ENCODE results near the gene USP35. TPM values are rescaled to one million over a fixed set of nuclear protein-coding genes. Genes with fewer than 3 reads are reported as not detected.
"Not testable (repeated sequence)": the region's sequence is repeated elsewhere in the genome, so short reads cannot be mapped to it uniquely, and the experiment has no call there.

The USP35 gene
- total RNA-seq, 1 donor from 2014 or later, result 9.7 TPM

GRCh38 chr11:78168539-78169477 lies 19.9 kb upstream of the USP35 start:
- peak; percentile 75 for DNase-seq

- DNase-seq, result no peak
Observed at GRCh38 chr11:78170413-78170812, 18.3 kb upstream of the USP35 start.

GRCh38 chr11:78170874-78171549 lies 17.7 kb upstream of the USP35 start:
- no peak for DNase-seq

GRCh38 chr11:78171951-78172350 lies 16.8 kb upstream of the USP35 start:
- no peak for DNase-seq

- not testable (repeated sequence) for DNase-seq
Observed at GRCh38 chr11:78175862-78176261, 12.9 kb upstream of the USP35 start.

- DNase-seq, result no peak
Observed at GRCh38 chr11:78176605-78177141, 12.0 kb upstream of the USP35 start.

GRCh38 chr11:78177216-78177615 lies 11.5 kb upstream of the USP35 start:
- DNase-seq, result no peak

GRCh38 chr11:78179459-78180071 lies 9.2 kb upstream of the USP35 start:
- no peak for DNase-seq

- DNase-seq, result no peak
Observed at GRCh38 chr11:78180751-78181150, 8.0 kb upstream of the USP35 start.

- no peak for DNase-seq
Observed at GRCh38 chr11:78181185-78181584, 7.5 kb upstream of the USP35 start.

GRCh38 chr11:78187366-78188285 lies 1.1 kb upstream of the USP35 start:
- no peak for DNase-seq

GRCh38 chr11:78189174-78189724 lies 530 bp downstream of the USP35 start:
- no peak for DNase-seq

- no peak for DNase-seq
Observed at GRCh38 chr11:78189851-78190250, 1.1 kb downstream of the USP35 start.

- no peak for DNase-seq
Observed at GRCh38 chr11:78190374-78190773, 1.7 kb downstream of the USP35 start.

GRCh38 chr11:78190871-78191538 lies 2.3 kb downstream of the USP35 start:
- DNase-seq, result no peak

GRCh38 chr11:78192223-78192719 lies 3.6 kb downstream of the USP35 start:
- no peak for DNase-seq

GRCh38 chr11:78192911-78193351 lies 4.2 kb downstream of the USP35 start:
- peak; percentile 14 for DNase-seq

GRCh38 chr11:78193806-78194205 lies 5.1 kb downstream of the USP35 start:
- no peak for DNase-seq

- no peak for DNase-seq
Observed at GRCh38 chr11:78194490-78194889, 5.8 kb downstream of the USP35 start.

- no peak for DNase-seq
Observed at GRCh38 chr11:78195917-78196560, 7.3 kb downstream of the USP35 start.
